ENCODE data around the gene PRKN.
"Not testable (repeated sequence)": the region's sequence is repeated elsewhere in the genome, so short reads cannot be mapped to it uniquely, and the experiment has no call there.

- not testable (repeated sequence) for TF ChIP-seq CTCF, POLR2A (IDR thresholded peaks at IDR 0.05)
Observed at GRCh38 chr6:162531391-162531790, 196.2 kb downstream of the PRKN start.
